ENCODE results near the gene TMPRSS9. TPM values are rescaled to one million over a fixed set of nuclear protein-coding genes. Genes with fewer than 3 reads are reported as not detected.

The TMPRSS9 gene
- total and polyA plus RNA-seq, 2 of the 13 experiments (the other 11 are each of a cell fraction or from before 2014, with no cell fraction given) = 2.5 to 5.2 TPM

- no peak for TF ChIP-seq BATF2 (CRISPR knock-in tag; IDR thresholded peaks at IDR 0.05)
- no peak for TF ChIP-seq ZNF354B (CRISPR knock-in tag; IDR thresholded peaks at IDR 0.05)
- TF ChIP-seq PRMT3 (CRISPR knock-in tag; IDR thresholded peaks at IDR 0.05; ENCODE audit: borderline replicate concordance, low read depth) = no peak
- no peak; the same call in 1 of the 2 replicates for TF ChIP-seq MIER3 (CRISPR knock-in tag; IDR thresholded peaks at IDR 0.05; ENCODE audit: borderline replicate concordance)
- TF ChIP-seq CENPBD1 (CRISPR knock-in tag; IDR thresholded peaks at IDR 0.05; ENCODE audit: borderline replicate concordance, low read depth) = no peak
- no peak for TF ChIP-seq STAG1 (CRISPR knock-in tag; IDR thresholded peaks at IDR 0.05)
- no peak for TF ChIP-seq PAX8 (CRISPR knock-in tag; IDR thresholded peaks at IDR 0.05; ENCODE audit: borderline replicate concordance)
- TF ChIP-seq ZFP90 (CRISPR knock-in tag; IDR thresholded peaks at IDR 0.05; ENCODE audit: borderline replicate concordance) = no peak
- no peak for TF ChIP-seq KLF6 (CRISPR knock-in tag; IDR thresholded peaks at IDR 0.05)
- TF ChIP-seq ZNF558 (CRISPR knock-in tag; IDR thresholded peaks at IDR 0.05; ENCODE audit: borderline replicate concordance) = no peak
- no peak for TF ChIP-seq ZNF232 (CRISPR knock-in tag; IDR thresholded peaks at IDR 0.05; ENCODE audit: borderline replicate concordance)
- TF ChIP-seq SPEN (CRISPR knock-in tag; IDR thresholded peaks at IDR 0.05; ENCODE audit: low read depth) = no peak
- peak in 1 of 2 experiments; percentile 94; a peak in 2 of 4 replicates for TF ChIP-seq ATF4 (CRISPR knock-in tag; IDR thresholded peaks at IDR 0.05)
- no peak for TF ChIP-seq SRF (IDR thresholded peaks at IDR 0.05; ENCODE audit: low read depth, low read length)
- no peak for TF ChIP-seq WIZ (CRISPR knock-in tag; IDR thresholded peaks at IDR 0.05)
- no peak for TF ChIP-seq CBX2 (IDR thresholded peaks at IDR 0.05; ENCODE audit: low read depth, low read length)
- no peak for TF ChIP-seq CBX2 (CRISPR knock-in tag; IDR thresholded peaks at IDR 0.05; ENCODE audit: low read depth)
- no peak for TF ChIP-seq ZNF44 (CRISPR knock-in tag; IDR thresholded peaks at IDR 0.05)
- TF ChIP-seq ZNF7 (CRISPR knock-in tag; IDR thresholded peaks at IDR 0.05) = no peak
- no peak for TF ChIP-seq ZNF580 (CRISPR knock-in tag; IDR thresholded peaks at IDR 0.05; ENCODE audit: borderline replicate concordance, low read depth)
- no peak for TF ChIP-seq ZNF724P (CRISPR knock-in tag; IDR thresholded peaks at IDR 0.05; ENCODE audit: borderline replicate concordance)
- TF ChIP-seq SRSF4 (IDR thresholded peaks at IDR 0.05; ENCODE audit: low read depth, low read length, poor library complexity, severe bottlenecking) = no peak
- no peak for TF ChIP-seq SRY (CRISPR knock-in tag; IDR thresholded peaks at IDR 0.05)
- TF ChIP-seq CSRNP2 (CRISPR knock-in tag; conservative IDR thresholded peaks at IDR 0.05; ENCODE audit: low read depth) = no peak
- TF ChIP-seq ZNF614 (CRISPR knock-in tag; IDR thresholded peaks at IDR 0.05; ENCODE audit: borderline replicate concordance) = no peak
Measured at GRCh38 chr19:2394442-2395292, 34.6 kb downstream of the TMPRSS9 start (continued).
